BE2C (cell line): Measurements from ENCODE around the gene NT5C1A. TPM values are rescaled to one million over a fixed set of nuclear protein-coding genes. Genes with fewer than 3 reads are reported as not detected.
A peak's percentile ranks its signal among the peaks of the same experiment; 100 is the strongest.

ENCODE experiments used
- DNase-seq: peaks from one replicate; pipeline ENCODE4 v3.0.0-alpha.2; 2020
- H3K27me3 ChIP-seq: fragments of 250-450 bp; sonication (Bioruptor Pico); 2 replicates; pipeline ENCODE4 v1.5.1; 2020; ENCODE audit warnings: mild to moderate bottlenecking
- H3K36me3 ChIP-seq: fragments of 250-450 bp; sonication (Bioruptor Pico); 2 replicates; pipeline ENCODE4 v1.5.1; 2020; ENCODE audit warnings: mild to moderate bottlenecking
- H3K4me1 ChIP-seq: fragments of 250-450 bp; sonication (Bioruptor Pico); 2 replicates; pipeline ENCODE4 v1.5.1; 2020
- H3K4me3 ChIP-seq: 2 replicates; pipeline ENCODE4 v1.5.1; 2011; ENCODE audit warnings: low read depth, low read length
- H3K9me3 ChIP-seq: fragments of 250-450 bp; sonication (Bioruptor Pico); 2 replicates; pipeline ENCODE4 v1.5.1; 2020
- CTCF ChIP-seq: IDR thresholded peaks from 2 replicates; pipeline ENCODE4 v1.5.1; 2012; ENCODE audit warnings: mild to moderate bottlenecking, low read depth, low read length
- polyA plus RNA-seq: library from polyadenylated mRNA; unstranded; fragments of >200 nt; gene quantifications from one replicate; pipeline ENCODE4 v1.2.1, GENCODE V29; 2012; ENCODE audit warnings: low read depth, missing spikeins; ENCODE audit not compliant: insufficient read length, insufficient read depth

The NT5C1A gene
- 4.8 TPM for polyA plus RNA-seq

GRCh38 chr1:39671793-39672550, at the start of gene NT5C1A:
TSS of gene NT5C1A (minus strand) at chr1:39672107. CDS start at chr1:39672038, 69 bp downstream.
- DNase-seq = peak; percentile 51
- H3K4me1 ChIP-seq = no peaks in the 10 kb centered on the region
- no peaks in the 10 kb centered on the region for H3K27me3 ChIP-seq
- H3K36me3 ChIP-seq = no peaks in the 10 kb centered on the region
- H3K4me3 ChIP-seq = peak within 1 kb of the TSS; percentile 72
- no peak for TF ChIP-seq CTCF
- no peaks in the 10 kb centered on the region for H3K9me3 ChIP-seq

GRCh38 chr1:39721664-39722063, 49.8 kb upstream of the NT5C1A start:
- H3K36me3 ChIP-seq = no peaks in the 10 kb centered on the region
- H3K27me3 ChIP-seq = no peaks in the 10 kb centered on the region
- no peaks in the 10 kb centered on the region for H3K9me3 ChIP-seq
- H3K4me3 ChIP-seq = no peak overlapping the region
- no peak for TF ChIP-seq CTCF
- no peak for DNase-seq
- no peaks in the 10 kb centered on the region for H3K4me1 ChIP-seq

GRCh38 chr1:39720094-39720999, 48.4 kb upstream of the NT5C1A start:
- peak; percentile 36; the same call in 1 of the 2 replicates for TF ChIP-seq CTCF
- Histone ChIP-seq H3K9me3 (no peaks in the 10 kb centered on the region), H3K4me3 (no peak overlapping the region), H3K4me1 (no peaks in the 10 kb centered on the region), H3K27me3 (no peaks in the 10 kb centered on the region), H3K36me3 (no peaks in the 10 kb centered on the region)
- DNase-seq = no peak

GRCh38 chr1:39717809-39718208, 45.9 kb upstream of the NT5C1A start:
- no peaks in the 10 kb centered on the region for H3K4me1 ChIP-seq
- no peaks in the 10 kb centered on the region for H3K27me3 ChIP-seq
- no peak for TF ChIP-seq CTCF
- DNase-seq = no peak
- no peak overlapping the region for H3K4me3 ChIP-seq
- no peaks in the 10 kb centered on the region for H3K9me3 ChIP-seq
- H3K36me3 ChIP-seq = no peaks in the 10 kb centered on the region

- no peaks in the 10 kb centered on the region for H3K27me3 ChIP-seq
Measured at GRCh38 chr1:39713557-39713956, 41.6 kb upstream of the NT5C1A start.

More at GRCh38 chr1:39713557-39713956, 41.6 kb upstream of the NT5C1A start:
- no peaks in the 10 kb centered on the region for H3K4me1 ChIP-seq
- no peak for DNase-seq
- TF ChIP-seq CTCF = no peak
- no peaks in the 10 kb centered on the region for H3K36me3 ChIP-seq
- H3K4me3 ChIP-seq = no peak overlapping the region
- H3K9me3 ChIP-seq = no peaks in the 10 kb centered on the region
